ENCODE results near the gene NCKAP5.

DNA sequence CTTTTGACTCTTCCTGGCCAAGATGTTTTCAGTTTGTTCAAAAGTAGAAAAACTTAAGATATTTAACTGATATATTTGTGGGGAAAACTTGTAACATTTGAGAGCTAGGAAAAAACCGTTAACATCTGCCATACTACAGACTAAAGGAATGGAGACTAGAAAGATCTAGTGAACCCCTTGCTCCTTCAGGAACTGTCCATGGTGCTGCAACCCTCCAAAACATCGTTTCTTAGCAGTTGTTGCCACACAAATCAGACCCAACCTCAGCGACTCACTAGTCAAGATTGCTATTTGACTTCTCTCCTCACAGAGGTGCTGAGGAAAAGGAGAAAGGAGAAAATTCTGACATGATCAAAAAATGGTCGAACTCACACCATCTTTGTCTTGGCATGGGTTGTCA lies 504.5 kb downstream of the NCKAP5 start:
- TF ChIP-seq, protein P1, sequence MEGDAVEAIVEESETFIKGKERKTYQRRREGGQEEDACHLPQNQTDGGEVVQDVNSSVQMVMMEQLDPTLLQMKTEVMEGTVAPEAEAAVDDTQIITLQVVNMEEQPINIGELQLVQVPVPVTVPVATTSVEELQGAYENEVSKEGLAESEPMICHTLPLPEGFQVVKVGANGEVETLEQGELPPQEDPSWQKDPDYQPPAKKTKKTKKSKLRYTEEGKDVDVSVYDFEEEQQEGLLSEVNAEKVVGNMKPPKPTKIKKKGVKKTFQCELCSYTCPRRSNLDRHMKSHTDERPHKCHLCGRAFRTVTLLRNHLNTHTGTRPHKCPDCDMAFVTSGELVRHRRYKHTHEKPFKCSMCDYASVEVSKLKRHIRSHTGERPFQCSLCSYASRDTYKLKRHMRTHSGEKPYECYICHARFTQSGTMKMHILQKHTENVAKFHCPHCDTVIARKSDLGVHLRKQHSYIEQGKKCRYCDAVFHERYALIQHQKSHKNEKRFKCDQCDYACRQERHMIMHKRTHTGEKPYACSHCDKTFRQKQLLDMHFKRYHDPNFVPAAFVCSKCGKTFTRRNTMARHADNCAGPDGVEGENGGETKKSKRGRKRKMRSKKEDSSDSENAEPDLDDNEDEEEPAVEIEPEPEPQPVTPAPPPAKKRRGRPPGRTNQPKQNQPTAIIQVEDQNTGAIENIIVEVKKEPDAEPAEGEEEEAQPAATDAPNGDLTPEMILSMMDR (conservative IDR thresholded peaks at IDR 0.05) = no peak
- TF ChIP-seq EZH2 (IDR thresholded peaks at IDR 0.05; ENCODE audit: low read depth) = no peak
